Right lobe of liver (tissue), 6 donors: Measurements from ENCODE around the gene TRIM60. TPM values are rescaled to one million over a fixed set of nuclear protein-coding genes. Genes with fewer than 3 reads are reported as not detected.

Experiments used
- ATAC-seq, 4 donors: fragments of 200-7000 bp; cut with Tn5 transposase; one replicate each; pipeline ENCODE4 v1.9.1; 2020; ENCODE audit warnings: mild to moderate bottlenecking in 4 of 4, moderate library complexity in 4 of 4
- DNase-seq, 3 donors: peaks; one replicate each; pipeline ENCODE4 v3.0.0-alpha.2; 2020
- H3K27ac ChIP-seq, 3 donors: fragments of 200-600 bp; one replicate each; pipeline ENCODE4 v1.8.0; 2022
- H3K27me3 ChIP-seq, 2 donors: fragments of 200-600 bp; one replicate each; pipeline ENCODE4 v1.8.0; 2022
- H3K36me3 ChIP-seq, 4 donors: fragments of 200-600 bp; sonication (generic) in 1 of 4; one replicate each; pipeline versions ENCODE4 v1.5.1 to v1.8.0; 2017 to 2022; ENCODE audit warnings: control low read depth in 1 of 4
- H3K4me1 ChIP-seq, 4 donors: fragments of 200-600 bp; sonication (generic) in 1 of 4; one replicate each; pipeline versions ENCODE4 v1.5.1 to v1.8.0; 2017 to 2022; ENCODE audit warnings: control low read depth in 1 of 4
- H3K4me3 ChIP-seq, 3 donors: fragments of 200-600 bp; one replicate each; pipeline ENCODE4 v1.8.0; 2022
- H3K9me3 ChIP-seq, 4 donors: fragments of 200-600 bp; sonication (generic) in 1 of 4; one replicate each; pipeline versions ENCODE4 v1.5.1 to v1.8.0; 2017 to 2022; ENCODE audit warnings: control low read depth in 1 of 4
- CTCF ChIP-seq, 4 donors: fragments of 200-600 bp in 3 of 4; fragments of 450-650 bp in 1 of 4; IDR thresholded peaks; one replicate each; pipeline versions ENCODE4 v1.5.1 to v1.8.0; 2016 to 2022; ENCODE audit warnings: antibody characterized with exemption in 4 of 4, mild to moderate bottlenecking in 2 of 4
- POLR2A ChIP-seq: fragments of 450-650 bp; IDR thresholded peaks from one replicate; pipeline ENCODE4 v1.6.1; 2017; ENCODE audit warnings: antibody characterized with exemption, mild to moderate bottlenecking
- WGBS: methylation state at CpG from one replicate; pipeline ENCODE4 v1.1.6; 2018; ENCODE audit warnings: low coverage, low lambda C conversion rate; ENCODE audit not compliant: insufficient coverage; ENCODE audit errors: missing lambda C conversion rate; 5-methylcytosine and 5-hydroxymethylcytosine counted together
- intact Hi-C, 2 donors: fragments of 100-400 bp; cut with DNase I; formaldehyde crosslinking; loops; one replicate each; pipeline versions ENCODE4 v1.11.2 to v1.14.1; 2022
- total RNA-seq, 6 experiments: library from RNA; depleted of rRNA in 2 of 6; stranded (reverse); fragments of >200 nt in 2 of 6; fragmentation: NEBNext Ultra II Directional in 3 of 6; extraction: Animal tissue kit (Norgen Biotek cat#: 25700) in 3 of 6; gene quantifications; one replicate each; pipeline versions ENCODE4 v1.1.0 to v1.2.4, GENCODE V29; 2016 to 2023
- donor health status: DM: no; HTN: yes; CAD: no.
- donor health status: DM: no; HTN: no; CAD: no.
- donor health status: DM: no; HTN: no; CAD: no.
- donor health status: DM: no; HTN: yes; CAD: no.
- donor health status: DM: no; HTN: yes; CAD: no.

TRIM60 gene
- total RNA-seq, 6 experiments from 2014 or later, result not detected

GRCh38 chr4:165048170-165048569 lies 16.4 kb downstream of the TRIM60 start:
- DNase-seq (no peak), ATAC-seq (no peak)
- no peaks in the 10 kb centered on the region for H3K27me3 ChIP-seq
- H3K4me3 ChIP-seq, result no peak overlapping the region
- no peaks in the 10 kb centered on the region for H3K36me3 ChIP-seq
- H3K27ac ChIP-seq, result no peak overlapping the region
- intact Hi-C loops, result no loop called here
- TF ChIP-seq POLR2A, result no peak
- 59% methylated on average over 4 of the region's 5 CpGs for WGBS
- no peaks in the 10 kb centered on the region for H3K4me1 ChIP-seq
- no peaks in the 10 kb centered on the region for H3K9me3 ChIP-seq

GRCh38 chr4:165052627-165053026 lies 20.8 kb downstream of the TRIM60 start:
- WGBS, result 44% methylated on average over 3 of the region's 3 CpGs
- intact Hi-C loops, result no loop called here

GRCh38 chr4:165053645-165054044 lies 21.8 kb downstream of the TRIM60 start, which contains the start of gene TRIM75:
Gene TRIM75, plus strand, starts transcription at chr4:165053866. Its CDS starts 5,282 bp downstream, at chr4:165059148.
- no peak within 1 kb of the TSS for H3K27ac ChIP-seq
- no peak for TF ChIP-seq POLR2A
- DNase-seq (no peak), ATAC-seq (no peak)
- no peak within 1 kb of the TSS for H3K4me3 ChIP-seq
- H3K9me3 ChIP-seq, result no peaks in the 10 kb centered on the region
- intact Hi-C loops, result no loop called here
- H3K27me3 ChIP-seq, result no peaks in the 10 kb centered on the region
- 60% methylated on average over 3 of the region's 6 CpGs for WGBS
- no peaks in the 10 kb centered on the region for H3K4me1 ChIP-seq
- no peaks in the 10 kb centered on the region for H3K36me3 ChIP-seq

More at GRCh38 chr4:165052627-165053026, 20.8 kb downstream of the TRIM60 start:
- ATAC-seq (no peak), DNase-seq (no peak)
- no peak overlapping the region for H3K27ac ChIP-seq
- no peak for TF ChIP-seq POLR2A
- TF ChIP-seq CTCF (IDR thresholded peaks at IDR 0.05), result no peak
- no peaks in the 10 kb centered on the region for H3K4me1 ChIP-seq
- no peaks in the 10 kb centered on the region for H3K27me3 ChIP-seq
- H3K4me3 ChIP-seq, result no peak overlapping the region
- no peaks in the 10 kb centered on the region for H3K9me3 ChIP-seq
- no peaks in the 10 kb centered on the region for H3K36me3 ChIP-seq

- Histone ChIP-seq H3K9me3 (no peaks in the 10 kb centered on the region), H3K27ac (no peak overlapping the region), H3K36me3 (no peaks in the 10 kb centered on the region), H3K4me3 (no peak overlapping the region), H3K4me1 (no peaks in the 10 kb centered on the region), H3K27me3 (no peaks in the 10 kb centered on the region)
- ATAC-seq (no peak), DNase-seq (no peak)
- intact Hi-C loops, result no loop called here
- 85% methylated on average over 5 of the region's 9 CpGs for WGBS
- no peak for TF ChIP-seq POLR2A
- TF ChIP-seq CTCF (IDR thresholded peaks at IDR 0.05), result no peak
Measured at GRCh38 chr4:165055601-165056000, 23.8 kb downstream of the TRIM60 start.

- no peak for TF ChIP-seq POLR2A
- no peak for TF ChIP-seq CTCF (IDR thresholded peaks at IDR 0.05)
- DNase-seq (no peak), ATAC-seq (no peak)
- no peaks in the 10 kb centered on the region for H3K27me3 ChIP-seq
- intact Hi-C loops, result no loop called here
- no peaks in the 10 kb centered on the region for H3K4me1 ChIP-seq
- no peaks in the 10 kb centered on the region for H3K9me3 ChIP-seq
- H3K36me3 ChIP-seq, result no peaks in the 10 kb centered on the region
- H3K4me3 ChIP-seq, result no peak overlapping the region
- 63% methylated on average over 2 of the region's 2 CpGs for WGBS
- no peak overlapping the region for H3K27ac ChIP-seq
Measured at GRCh38 chr4:165058666-165059065, 26.9 kb downstream of the TRIM60 start.

GRCh38 chr4:165059386-165059785 lies 27.6 kb downstream of the TRIM60 start:
- 89% methylated on average over 4 of the region's 4 CpGs for WGBS
- no peaks in the 10 kb centered on the region for H3K4me1 ChIP-seq
- DNase-seq, result no peak
- intact Hi-C loops, result no loop called here
- H3K27ac ChIP-seq, result no peak overlapping the region
- no peak overlapping the region for H3K4me3 ChIP-seq
- H3K27me3 ChIP-seq, result no peaks in the 10 kb centered on the region
- TF ChIP-seq POLR2A, result no peak
- TF ChIP-seq CTCF (IDR thresholded peaks at IDR 0.05), result no peak
- no peaks in the 10 kb centered on the region for H3K9me3 ChIP-seq
- H3K36me3 ChIP-seq, result no peaks in the 10 kb centered on the region
- no peak for ATAC-seq
